Activated CD4-positive, alpha-beta T cell treated with anti-CD3 and anti-CD28 coated beads, Interleukin-2, amount 10 ng/mL, durations not matched to agents 24 days and 14 days (primary cell): Measurements from ENCODE around the gene APOBEC3F. TPM values are rescaled to one million over a fixed set of nuclear protein-coding genes. Genes with fewer than 3 reads are reported as not detected.
A peak's percentile ranks its signal among the peaks of the same experiment; 100 is the strongest.
"Not testable (repeated sequence)": the region's sequence is repeated elsewhere in the genome, so short reads cannot be mapped to it uniquely, and the experiment has no call there.

Experiments used
- DNase-seq: peaks from one replicate; pipeline ENCODE4 v3.0.0; 2022
- H3K27ac Mint-ChIP-seq: one replicate; pipeline ENCODE4 v1.8.0; 2022; ENCODE audit warnings: mild to moderate bottlenecking, mixed read lengths
- H3K27me3 Mint-ChIP-seq: one replicate; pipeline ENCODE4 v1.8.0; 2022; ENCODE audit warnings: mixed read lengths
- H3K36me3 Mint-ChIP-seq: one replicate; pipeline ENCODE4 v1.8.0; 2022; ENCODE audit warnings: low read depth, mild to moderate bottlenecking, mixed read lengths
- H3K4me1 Mint-ChIP-seq: one replicate; pipeline ENCODE4 v1.8.0; 2021; ENCODE audit warnings: mixed read lengths
- H3K4me3 Mint-ChIP-seq: one replicate; pipeline ENCODE4 v1.8.0; 2022; ENCODE audit warnings: mild to moderate bottlenecking, moderate library complexity, mixed read lengths
- H3K9me3 Mint-ChIP-seq: one replicate; pipeline ENCODE4 v1.8.0; 2021; ENCODE audit warnings: mixed read lengths
- intact Hi-C: fragments of 100-400 bp; cut with micrococcal nuclease; formaldehyde crosslinking; loops from one replicate; pipeline ENCODE4 v1.15.1; 2023
- total RNA-seq: library from RNA; stranded (reverse); gene quantifications from 2 replicates; pipeline ENCODE4 v1.2.3, GENCODE V29; 2022

APOBEC3F gene
- total RNA-seq, 1 donor from 2014 or later = 19.8 TPM

- intact Hi-C loops = loop anchor here (2.0 kb wide), 1 partner anchor 19 kb away; the partner anchor contains the start of gene APOBEC3D
- Mint-ChIP-seq H3K9me3 (no peaks in the 10 kb centered on the region), H3K4me3 (peak overlapping the region; percentile 76), H3K27ac (peak overlapping the region; percentile 90), H3K36me3 (peaks cover 7% of the 10 kb centered on the region), H3K4me1 (peaks cover 25% of the 10 kb centered on the region), H3K27me3 (no peaks in the 10 kb centered on the region)
- DNase-seq = no peak
Observed at GRCh38 chr22:39039306-39040126, 1.1 kb upstream of the APOBEC3F start.

- intact Hi-C loops = loop anchor here (2.0 kb wide), 1 partner anchor 19 kb away; the partner anchor contains the start of gene APOBEC3D
- Mint-ChIP-seq H3K27ac (peak overlapping the region; percentile 90), H3K4me3 (peak overlapping the region; percentile 76), H3K4me1 (peaks cover 28% of the 10 kb centered on the region), H3K36me3 (peaks cover 11% of the 10 kb centered on the region)
- DNase-seq, H3K27me3 Mint-ChIP-seq, H3K9me3 Mint-ChIP-seq: not testable (repeated sequence)
Observed at GRCh38 chr22:39040155-39040537, 518 bp upstream of the APOBEC3F start.

- intact Hi-C loops = loop anchor here (2.0 kb wide), 1 partner anchor 21 kb away; the partner anchor contains the start of gene APOBEC3D
- Mint-ChIP-seq H3K9me3 (no peaks in the 10 kb centered on the region), H3K36me3 (peaks cover 21% of the 10 kb centered on the region), H3K4me1 (peaks cover 29% of the 10 kb centered on the region), H3K27me3 (no peaks in the 10 kb centered on the region), H3K4me3 (peak overlapping the region; percentile 96), H3K27ac (peak overlapping the region; percentile 45)
- DNase-seq = no peak
Observed at GRCh38 chr22:39041908-39042307, 1.2 kb downstream of the APOBEC3F start.

GRCh38 chr22:39043063-39043462 is 2.4 kb downstream of the APOBEC3F start:
- intact Hi-C loops, H3K9me3 Mint-ChIP-seq, DNase-seq, H3K27me3 Mint-ChIP-seq, H3K27ac Mint-ChIP-seq: not testable (repeated sequence)
- H3K4me3 Mint-ChIP-seq = peak overlapping the region; percentile 7
- peaks cover 21% of the 10 kb centered on the region for H3K36me3 Mint-ChIP-seq
- H3K4me1 Mint-ChIP-seq = peaks cover 28% of the 10 kb centered on the region

GRCh38 chr22:39045136-39045535 is 4.5 kb downstream of the APOBEC3F start:
- H3K9me3 Mint-ChIP-seq, DNase-seq, H3K27me3 Mint-ChIP-seq, H3K4me3 Mint-ChIP-seq, intact Hi-C loops: not testable (repeated sequence)
- Mint-ChIP-seq H3K27ac (peak overlapping the region; percentile 45), H3K36me3 (peaks cover 22% of the 10 kb centered on the region), H3K4me1 (peaks cover 21% of the 10 kb centered on the region)

GRCh38 chr22:39049486-39049885 is 8.8 kb downstream of the APOBEC3F start:
- not testable (repeated sequence) for H3K27ac Mint-ChIP-seq

GRCh38 chr22:39051844-39052495 is 11.3 kb downstream of the APOBEC3F start:
- DNase-seq, H3K4me1 Mint-ChIP-seq, H3K36me3 Mint-ChIP-seq, H3K4me3 Mint-ChIP-seq, H3K9me3 Mint-ChIP-seq, H3K27ac Mint-ChIP-seq, intact Hi-C loops, H3K27me3 Mint-ChIP-seq: not testable (repeated sequence)

More at GRCh38 chr22:39049486-39049885, 8.8 kb downstream of the APOBEC3F start:
- H3K27me3 Mint-ChIP-seq, DNase-seq, H3K4me3 Mint-ChIP-seq, H3K9me3 Mint-ChIP-seq, intact Hi-C loops: not testable (repeated sequence)
- Mint-ChIP-seq H3K36me3 (peaks cover 17% of the 10 kb centered on the region), H3K4me1 (peaks cover 10% of the 10 kb centered on the region)

- DNase-seq = no peak
- H3K9me3 Mint-ChIP-seq = no peaks in the 10 kb centered on the region
- peaks cover 2% of the 10 kb centered on the region for H3K36me3 Mint-ChIP-seq
- no peaks in the 10 kb centered on the region for H3K27me3 Mint-ChIP-seq
- intact Hi-C loops = no loop called here
- no peak overlapping the region for H3K4me3 Mint-ChIP-seq
- no peaks in the 10 kb centered on the region for H3K4me1 Mint-ChIP-seq
- H3K27ac Mint-ChIP-seq = no peak overlapping the region
Observed at GRCh38 chr22:39055658-39056057, 15.0 kb downstream of the APOBEC3F start.

GRCh38 chr22:39061290-39061689 is 20.6 kb downstream of the APOBEC3F start:
- H3K27me3 Mint-ChIP-seq, H3K36me3 Mint-ChIP-seq, intact Hi-C loops, DNase-seq, H3K9me3 Mint-ChIP-seq, H3K4me1 Mint-ChIP-seq, H3K4me3 Mint-ChIP-seq, H3K27ac Mint-ChIP-seq: not testable (repeated sequence)

GRCh38 chr22:39061951-39062350 is 21.3 kb downstream of the APOBEC3F start:
- H3K36me3 Mint-ChIP-seq, H3K27me3 Mint-ChIP-seq, H3K27ac Mint-ChIP-seq, DNase-seq, H3K4me3 Mint-ChIP-seq, H3K9me3 Mint-ChIP-seq, H3K4me1 Mint-ChIP-seq, intact Hi-C loops: not testable (repeated sequence)

- DNase-seq, H3K4me3 Mint-ChIP-seq, H3K36me3 Mint-ChIP-seq, H3K27me3 Mint-ChIP-seq, H3K27ac Mint-ChIP-seq, H3K4me1 Mint-ChIP-seq, intact Hi-C loops, H3K9me3 Mint-ChIP-seq: not testable (repeated sequence)
Observed at GRCh38 chr22:39063904-39064303, 23.2 kb downstream of the APOBEC3F start.

- not testable (repeated sequence) for H3K27me3 Mint-ChIP-seq, H3K27ac Mint-ChIP-seq, H3K9me3 Mint-ChIP-seq, H3K4me3 Mint-ChIP-seq, DNase-seq, H3K36me3 Mint-ChIP-seq, H3K4me1 Mint-ChIP-seq
- intact Hi-C loops = loop anchor here (2.0 kb wide), 1 partner anchor 50 kb away; no protein-coding TSS in a partner anchor
Observed at GRCh38 chr22:39066442-39067276, 26.0 kb downstream of the APOBEC3F start.

GRCh38 chr22:39068033-39068785 is 27.5 kb downstream of the APOBEC3F start:
- no peak overlapping the region for H3K4me3 Mint-ChIP-seq
- H3K9me3 Mint-ChIP-seq = no peaks in the 10 kb centered on the region
- DNase-seq = no peak
- H3K27me3 Mint-ChIP-seq = peaks cover 3% of the 10 kb centered on the region
- H3K36me3 Mint-ChIP-seq = no peaks in the 10 kb centered on the region
- peaks cover 7% of the 10 kb centered on the region for H3K4me1 Mint-ChIP-seq
- intact Hi-C loops = no loop called here
- H3K27ac Mint-ChIP-seq = no peak overlapping the region
